ENCODE results near the gene SLC13A3.

GRCh38 chr20:46572153-46572552, 79.1 kb downstream of the SLC13A3 start:
- TF ChIP-seq, protein P1, sequence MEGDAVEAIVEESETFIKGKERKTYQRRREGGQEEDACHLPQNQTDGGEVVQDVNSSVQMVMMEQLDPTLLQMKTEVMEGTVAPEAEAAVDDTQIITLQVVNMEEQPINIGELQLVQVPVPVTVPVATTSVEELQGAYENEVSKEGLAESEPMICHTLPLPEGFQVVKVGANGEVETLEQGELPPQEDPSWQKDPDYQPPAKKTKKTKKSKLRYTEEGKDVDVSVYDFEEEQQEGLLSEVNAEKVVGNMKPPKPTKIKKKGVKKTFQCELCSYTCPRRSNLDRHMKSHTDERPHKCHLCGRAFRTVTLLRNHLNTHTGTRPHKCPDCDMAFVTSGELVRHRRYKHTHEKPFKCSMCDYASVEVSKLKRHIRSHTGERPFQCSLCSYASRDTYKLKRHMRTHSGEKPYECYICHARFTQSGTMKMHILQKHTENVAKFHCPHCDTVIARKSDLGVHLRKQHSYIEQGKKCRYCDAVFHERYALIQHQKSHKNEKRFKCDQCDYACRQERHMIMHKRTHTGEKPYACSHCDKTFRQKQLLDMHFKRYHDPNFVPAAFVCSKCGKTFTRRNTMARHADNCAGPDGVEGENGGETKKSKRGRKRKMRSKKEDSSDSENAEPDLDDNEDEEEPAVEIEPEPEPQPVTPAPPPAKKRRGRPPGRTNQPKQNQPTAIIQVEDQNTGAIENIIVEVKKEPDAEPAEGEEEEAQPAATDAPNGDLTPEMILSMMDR (IDR thresholded peaks at IDR 0.05; ENCODE audit: extremely low read depth in 1 of 2, insufficient read depth in 1 of 2, low read depth in 1 of 2, low read length in 2 of 2): no peak
- TF ChIP-seq POLR2A (IDR thresholded peaks at IDR 0.05; ENCODE audit: low read depth, low read length) (no peak), POLR2AphosphoS5 (IDR thresholded peaks at IDR 0.05; ENCODE audit: insufficient read depth, low read depth, low read length) (no peak), MYC (IDR thresholded peaks at IDR 0.05; ENCODE audit: low read depth, low read length) (no peak), FOS (IDR thresholded peaks at IDR 0.05; ENCODE audit: borderline replicate concordance, insufficient read depth, low read length) (no peak), EZH2 (IDR thresholded peaks at IDR 0.05; ENCODE audit: borderline replicate concordance, low read depth, low read length, severe bottlenecking) (no peak), MAX (IDR thresholded peaks at IDR 0.05; ENCODE audit: insufficient read depth, insufficient read length) (no peak)
